PC-3 (cell line): ENCODE results near the gene RCOR2.

ENCODE experiments used
- CTCF ChIP-seq: fragments of 300-600 bp; sonication (generic); conservative IDR thresholded peaks from 2 replicates; pipeline ENCODE4 v1.5.1; 2017; ENCODE audit warnings: antibody characterized with exemption, low read depth, mild to moderate bottlenecking, low read length
- EZH2phosphoT487 ChIP-seq: fragments of 300-600 bp; sonication (generic); IDR thresholded peaks from 2 replicates; pipeline ENCODE4 v1.6.1; 2018; ENCODE audit warnings: mild to moderate bottlenecking, antibody characterized with exemption, low read length, borderline replicate concordance

GRCh38 chr11:63938479-63939396 lies 21.8 kb upstream of the RCOR2 start, which contains the start of gene NAA40:
- TF ChIP-seq CTCF: no peak
- peak; percentile 84 for TF ChIP-seq EZH2phosphoT487
